Skeletal muscle tissue (tissue), 4 donors: Measurements from ENCODE around the gene PALLD. TPM values are rescaled to one million over a fixed set of nuclear protein-coding genes. Genes with fewer than 3 reads are reported as not detected.

Experiments
- H3K27ac ChIP-seq: one replicate; pipeline ENCODE4 v1.7.0; 2013; ENCODE audit warnings: mild to moderate bottlenecking, low read depth, low read length, inconsistent platforms
- H3K27me3 ChIP-seq, 3 donors: one replicate each; pipeline ENCODE4 v1.7.0; 2013; ENCODE audit warnings: low read length in 3 of 3; ENCODE audit not compliant: control insufficient read depth in 3 of 3, insufficient read depth in 3 of 3
- H3K36me3 ChIP-seq, 3 donors: one replicate each; pipeline ENCODE4 v1.7.0; 2013; ENCODE audit warnings: low read length in 3 of 3; ENCODE audit not compliant: control insufficient read depth in 3 of 3, insufficient read depth in 3 of 3
- H3K4me1 ChIP-seq, 3 donors: one replicate each; pipeline ENCODE4 v1.7.0; 2013; ENCODE audit warnings: low read length in 3 of 3, mild to moderate bottlenecking in 3 of 3; ENCODE audit not compliant: control insufficient read depth in 3 of 3, insufficient read depth in 3 of 3
- H3K4me3 ChIP-seq, 3 donors: one replicate each; pipeline ENCODE4 v1.7.0; 2013; ENCODE audit warnings: low read length in 3 of 3
- H3K9ac ChIP-seq, 3 donors: one replicate each; pipeline ENCODE4 v1.7.0; 2013; ENCODE audit warnings: low read length in 3 of 3, mild to moderate bottlenecking in 3 of 3, moderate library complexity in 2 of 3, low read depth in 1 of 3
- H3K9me3 ChIP-seq, 3 donors: one replicate each; pipeline ENCODE4 v1.7.0; 2013; ENCODE audit warnings: low read length in 3 of 3; ENCODE audit not compliant: control insufficient read depth in 3 of 3
- total RNA-seq: library from RNA; depleted of rRNA; stranded (reverse); fragments of >200 nt; gene quantifications from one replicate; pipeline ENCODE4 v1.2.3, GENCODE V29; 2014
- donor health status: Osteomylitis.

PALLD gene
- total RNA-seq, 1 donor from 2014 or later: 140 TPM

DNA sequence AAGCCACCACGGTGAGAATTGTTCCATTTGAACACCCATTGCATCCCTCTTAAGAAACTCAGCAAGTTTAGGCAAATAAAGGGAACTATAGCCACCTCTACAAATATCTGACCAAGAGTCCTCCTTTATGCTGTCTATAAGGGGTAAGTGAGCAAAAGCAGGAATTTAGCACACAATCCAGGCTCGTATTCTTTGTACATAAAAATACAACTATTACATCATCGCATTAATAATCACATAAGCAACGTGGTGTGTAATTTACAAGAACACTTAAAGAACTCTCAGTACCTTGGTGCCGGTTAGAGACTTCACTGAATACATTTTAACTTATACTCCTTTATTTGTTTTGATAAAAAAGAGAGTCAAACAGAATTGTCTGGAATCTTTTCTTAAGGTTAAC is 38.8 kb downstream of the PALLD start:
- Histone ChIP-seq H3K9me3 (no peaks in the 10 kb centered on the region), H3K4me3 (no peak overlapping the region), H3K27ac (no peak overlapping the region), H3K36me3 (no peaks in the 10 kb centered on the region), H3K27me3 (no peaks in the 10 kb centered on the region), H3K9ac (no peak overlapping the region), H3K4me1 (peaks cover 4 to 6% (median 5%) of the 10 kb centered on the region in 3 donors)

DNA sequence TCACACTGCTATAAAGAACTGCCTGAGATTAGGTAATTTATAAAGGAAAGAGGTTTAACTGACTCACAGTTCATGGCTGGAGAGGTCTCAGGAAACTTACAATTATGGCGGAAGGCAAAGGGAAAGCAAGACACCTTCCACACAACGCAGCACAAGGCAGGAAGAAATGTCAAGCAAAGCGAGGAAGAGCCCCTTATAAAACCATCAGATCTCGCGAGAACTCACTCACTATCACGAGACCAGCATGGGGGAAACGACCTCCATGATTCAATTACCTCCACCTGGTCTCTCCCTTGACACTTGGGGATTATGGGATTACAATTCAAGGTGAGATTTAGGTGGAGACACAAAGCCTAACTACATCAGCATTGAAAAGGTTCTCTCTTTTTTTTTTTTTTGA is 39.6 kb downstream of the PALLD start:
- no peaks in the 10 kb centered on the region for H3K36me3 ChIP-seq
- H3K4me3 ChIP-seq: no peak overlapping the region
- H3K27ac ChIP-seq: no peak overlapping the region
- H3K27me3 ChIP-seq: no peaks in the 10 kb centered on the region
- no peaks in the 10 kb centered on the region for H3K9me3 ChIP-seq
- no peak overlapping the region for H3K9ac ChIP-seq
- peaks cover 5 to 6% (median 6%) of the 10 kb centered on the region in 3 donors for H3K4me1 ChIP-seq

DNA sequence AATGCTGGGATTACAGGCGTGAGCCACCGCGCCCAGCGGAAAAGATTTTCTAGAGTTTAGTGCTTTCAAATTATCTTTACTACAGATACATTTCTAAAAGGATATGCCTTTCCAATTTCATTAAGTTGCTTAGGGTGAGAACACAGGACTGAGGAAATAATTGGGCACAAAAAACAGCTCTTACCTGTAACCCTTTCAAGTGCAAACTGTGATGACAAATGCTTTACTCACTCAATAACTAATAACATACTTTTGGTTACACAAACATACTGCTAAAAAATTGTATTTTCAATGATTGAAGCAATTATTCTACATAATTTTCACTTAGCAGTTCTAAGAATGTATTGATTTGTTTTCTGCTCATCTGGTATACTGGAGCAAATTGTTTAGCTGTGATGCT is 40.2 kb downstream of the PALLD start:
- peaks cover 5 to 6% (median 6%) of the 10 kb centered on the region in 3 donors for H3K4me1 ChIP-seq
- H3K4me3 ChIP-seq: no peak overlapping the region
- H3K27me3 ChIP-seq: no peaks in the 10 kb centered on the region
- no peak overlapping the region for H3K27ac ChIP-seq
- H3K36me3 ChIP-seq: no peaks in the 10 kb centered on the region
- H3K9me3 ChIP-seq: no peaks in the 10 kb centered on the region
- H3K9ac ChIP-seq: no peak overlapping the region

DNA sequence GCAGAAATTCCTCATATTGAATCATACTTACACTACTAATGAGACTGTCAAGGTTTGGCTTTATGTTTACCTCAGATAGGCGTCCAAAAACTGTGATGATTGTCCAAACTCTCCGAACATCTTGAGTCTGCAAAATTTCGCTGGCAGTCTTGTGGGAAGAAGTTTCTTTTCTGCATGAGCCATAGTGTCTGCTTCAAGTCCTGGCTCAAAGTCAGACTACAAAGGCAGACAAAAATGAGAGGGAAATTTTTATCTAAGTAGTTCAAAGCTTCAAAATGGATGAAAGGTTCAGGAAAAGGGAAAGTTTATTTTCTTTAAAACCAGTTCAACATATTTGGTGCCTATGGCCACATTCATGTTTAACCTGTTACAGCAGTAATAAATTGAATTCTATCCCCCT is 40.7 kb downstream of the PALLD start:
- no peak overlapping the region for H3K27ac ChIP-seq

DNA sequence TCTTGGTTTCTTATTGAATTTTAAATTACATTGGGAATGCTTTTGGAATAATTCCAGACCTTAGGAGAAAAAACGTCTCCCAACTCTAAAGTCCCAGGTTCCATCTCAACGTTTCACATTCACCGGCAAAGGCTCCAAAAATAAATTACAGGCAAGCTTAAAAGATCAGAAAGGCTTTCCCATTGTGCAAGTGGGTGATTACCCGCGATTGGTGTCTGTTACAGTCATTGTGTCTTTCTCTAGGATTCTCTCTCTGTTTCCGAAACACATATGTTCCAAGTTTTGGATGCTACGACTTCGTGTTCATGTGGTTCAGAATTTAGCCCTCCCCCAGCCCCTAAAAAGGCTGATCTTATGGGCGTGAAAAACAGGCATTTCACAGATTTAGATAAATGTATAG is 41.8 kb downstream of the PALLD start:
- Histone ChIP-seq H3K36me3 (no peaks in the 10 kb centered on the region), H3K27me3 (no peaks in the 10 kb centered on the region), H3K27ac (no peak overlapping the region), H3K9me3 (no peaks in the 10 kb centered on the region), H3K4me1 (peaks cover 5 to 6% (median 6%) of the 10 kb centered on the region in 3 donors), H3K4me3 (no peak overlapping the region), H3K9ac (no peak overlapping the region)

More for the DNA sequence above, 40.7 kb downstream of the PALLD start:
- Histone ChIP-seq H3K4me3 (no peak overlapping the region), H3K9ac (no peak overlapping the region), H3K9me3 (no peaks in the 10 kb centered on the region), H3K4me1 (peaks cover 5 to 6% (median 6%) of the 10 kb centered on the region in 3 donors), H3K27me3 (no peaks in the 10 kb centered on the region), H3K36me3 (no peaks in the 10 kb centered on the region)

DNA sequence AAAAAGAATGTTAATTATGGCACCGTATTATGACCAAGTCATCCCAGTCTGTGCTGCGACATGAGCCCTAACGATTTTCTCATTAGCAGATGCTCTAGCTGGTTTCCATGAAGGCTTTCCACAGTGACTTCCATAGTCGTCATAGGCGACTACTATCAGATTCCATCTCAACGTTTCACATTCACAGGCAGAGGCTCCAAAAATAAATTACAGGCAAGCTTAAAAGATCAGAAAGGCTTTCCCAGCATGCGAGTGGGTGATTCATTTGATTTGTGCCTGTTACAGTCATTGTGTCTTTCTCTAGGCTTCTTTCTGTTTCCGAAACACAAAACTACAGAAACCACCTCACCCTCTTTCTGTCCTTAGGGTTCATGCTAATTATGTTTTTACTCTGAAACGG is 43.2 kb downstream of the PALLD start:
- H3K36me3 ChIP-seq: no peaks in the 10 kb centered on the region
- peak overlapping the region; percentile 71 for H3K27ac ChIP-seq
- no peaks in the 10 kb centered on the region for H3K27me3 ChIP-seq
- no peaks in the 10 kb centered on the region for H3K9me3 ChIP-seq
- peaks cover 5 to 6% (median 6%) of the 10 kb centered on the region in 3 donors for H3K4me1 ChIP-seq
- H3K4me3 ChIP-seq: peak overlapping the region in 1 of 3 donors; percentile 47
- H3K9ac ChIP-seq: peak overlapping the region in 1 of 3 donors; percentile 58

DNA sequence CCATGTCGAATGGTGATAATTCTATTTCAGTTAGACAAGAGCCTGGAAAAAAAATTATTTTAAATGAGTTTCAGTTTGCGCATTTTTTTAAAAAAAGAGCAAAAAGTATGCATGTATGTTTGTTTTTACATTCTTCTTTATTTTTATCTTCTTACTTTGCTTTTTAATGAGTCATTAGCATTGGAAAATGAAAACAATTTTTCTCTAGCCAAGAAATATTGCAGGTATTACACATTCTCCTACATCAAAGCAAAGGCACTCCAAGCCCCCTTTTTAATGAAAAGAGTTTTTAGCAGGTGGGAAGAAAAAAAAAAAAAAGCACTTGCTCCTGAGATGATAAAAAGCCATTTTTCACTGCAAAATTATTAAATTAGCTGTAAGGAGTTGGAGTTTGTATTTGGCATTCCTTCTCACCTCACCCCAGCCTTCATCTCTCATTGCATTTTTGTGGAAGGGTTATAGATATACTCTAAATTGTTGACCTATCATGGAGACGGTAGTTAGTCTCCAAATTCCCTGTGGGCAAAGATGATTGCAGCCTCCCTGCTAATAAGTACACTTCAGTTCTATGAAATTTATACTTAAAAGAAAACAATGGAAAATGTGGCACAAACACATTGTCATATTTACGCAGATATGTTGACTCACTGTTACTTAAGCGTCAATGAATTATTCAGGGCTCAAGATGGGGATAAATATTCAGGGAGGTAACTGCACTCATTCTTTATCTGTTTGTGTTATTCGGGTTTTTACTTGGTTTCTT is 43.8 kb downstream of the PALLD start:
- H3K27me3 ChIP-seq: no peaks in the 10 kb centered on the region
- H3K36me3 ChIP-seq: no peaks in the 10 kb centered on the region
- H3K9ac ChIP-seq: peak overlapping the region in 1 of 3 donors; percentile 58
- H3K4me1 ChIP-seq: peaks cover 3 to 6% (median 5%) of the 10 kb centered on the region in 3 donors
- peak overlapping the region in 1 of 3 donors; percentile 47 for H3K4me3 ChIP-seq
- H3K9me3 ChIP-seq: no peaks in the 10 kb centered on the region
- H3K27ac ChIP-seq: peak overlapping the region; percentile 71

DNA sequence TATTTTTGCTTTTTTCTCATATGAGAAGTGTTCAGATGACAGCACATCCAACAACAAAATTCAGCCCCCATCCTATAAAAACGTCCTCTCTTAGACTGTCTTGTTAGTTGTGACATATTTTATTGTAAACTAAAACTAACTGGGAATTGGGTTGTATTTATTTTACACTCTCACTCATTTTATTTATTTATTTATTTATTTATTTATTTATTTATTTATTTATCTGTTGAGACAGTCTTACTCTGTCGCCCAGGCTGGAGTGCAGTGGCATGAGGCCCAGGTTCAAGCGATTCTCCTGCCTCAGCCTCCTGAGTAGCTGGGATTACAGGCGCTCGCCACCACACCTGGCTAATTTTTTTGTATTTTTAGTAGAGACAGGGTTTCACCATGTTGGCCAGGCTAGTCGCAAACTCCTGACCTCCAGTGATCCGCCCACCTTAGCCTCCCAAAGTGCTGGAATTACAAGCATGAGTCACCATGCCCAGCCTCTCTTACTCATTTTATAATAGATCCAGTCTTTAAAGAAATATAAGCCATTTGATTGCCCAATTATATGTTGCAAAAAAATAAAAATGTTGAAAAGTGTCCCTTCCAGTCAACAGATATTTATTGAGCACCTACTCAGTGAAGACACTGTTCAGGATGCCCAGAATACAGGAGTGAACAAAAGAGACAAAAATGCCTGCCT is 44.6 kb downstream of the PALLD start:
- Histone ChIP-seq H3K4me3 (no peak overlapping the region), H3K27me3 (no peaks in the 10 kb centered on the region), H3K4me1 (peaks cover 3 to 6% (median 3%) of the 10 kb centered on the region in 3 donors), H3K36me3 (no peaks in the 10 kb centered on the region), H3K9ac (no peak overlapping the region), H3K9me3 (no peaks in the 10 kb centered on the region), H3K27ac (no peak overlapping the region)

DNA sequence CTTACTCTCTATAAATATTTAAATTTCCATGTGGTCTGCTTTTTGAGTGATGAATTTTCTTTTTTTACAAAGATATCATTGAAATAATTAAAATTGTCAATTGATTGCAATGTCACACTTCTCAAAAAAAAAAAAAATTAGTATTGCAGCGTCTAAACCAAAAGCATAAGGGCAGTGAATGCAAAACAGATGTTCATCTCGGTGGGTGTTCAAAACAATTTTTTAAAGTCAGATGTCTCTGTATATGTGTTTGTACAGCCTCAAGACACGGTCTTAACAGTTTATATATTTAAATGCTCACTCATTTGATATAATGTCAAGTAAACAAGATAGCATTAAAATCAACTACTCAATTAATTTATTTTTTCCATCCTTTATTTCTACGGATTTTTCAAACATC is 52.3 kb downstream of the PALLD start:
- no peak overlapping the region for H3K9ac ChIP-seq
- no peaks in the 10 kb centered on the region for H3K36me3 ChIP-seq
- H3K4me3 ChIP-seq: no peak overlapping the region
- H3K27me3 ChIP-seq: no peaks in the 10 kb centered on the region
- H3K4me1 ChIP-seq: peaks cover 0 to 6% (median 3%) of the 10 kb centered on the region in 3 donors
- no peaks in the 10 kb centered on the region for H3K9me3 ChIP-seq
- no peak overlapping the region for H3K27ac ChIP-seq

DNA sequence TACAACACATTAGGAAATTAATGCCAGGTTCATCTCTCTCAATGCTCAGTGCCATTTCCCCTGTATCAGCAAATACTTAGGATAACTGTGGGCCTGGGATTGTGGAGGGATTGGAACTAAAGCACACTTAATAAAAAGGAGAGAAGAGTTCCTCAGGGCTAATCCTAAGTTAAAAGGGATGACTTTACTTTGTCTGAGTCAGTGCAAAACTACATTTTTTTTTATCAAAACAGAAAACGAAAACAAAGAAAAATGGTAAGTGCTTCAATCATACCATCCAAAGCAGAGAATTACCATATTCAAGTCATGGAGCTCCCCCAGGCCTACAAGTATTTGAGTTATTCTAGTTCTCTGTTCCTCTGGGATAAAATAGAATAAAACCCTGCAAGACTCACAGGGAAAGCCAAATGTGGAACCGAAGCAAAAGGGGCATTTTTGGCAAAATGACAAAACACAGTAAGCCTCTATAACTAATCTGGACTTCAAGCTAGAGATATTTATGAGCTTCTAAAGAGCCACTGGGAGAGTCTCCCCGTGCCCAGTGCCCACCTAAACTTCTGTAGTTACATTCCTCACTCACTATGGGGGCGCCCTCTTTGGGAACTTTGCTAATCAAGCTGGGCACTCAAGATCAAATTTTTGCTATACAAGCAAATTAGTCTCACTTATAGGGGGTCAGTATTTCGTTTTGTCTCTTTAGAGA is 53.4 kb downstream of the PALLD start:
- Histone ChIP-seq H3K9ac (no peak overlapping the region), H3K27ac (no peak overlapping the region)

More for the DNA sequence above, 53.4 kb downstream of the PALLD start:
- H3K4me3 ChIP-seq: no peak overlapping the region
- peaks cover 0 to 6% (median 3%) of the 10 kb centered on the region in 3 donors for H3K4me1 ChIP-seq
- no peaks in the 10 kb centered on the region for H3K36me3 ChIP-seq
- H3K9me3 ChIP-seq: no peaks in the 10 kb centered on the region
- no peaks in the 10 kb centered on the region for H3K27me3 ChIP-seq
